Measurements from ENCODE around the gene ITLN1. TPM values are rescaled to one million over a fixed set of nuclear protein-coding genes. Genes with fewer than 3 reads are reported as not detected.
A peak's percentile ranks its signal among the peaks of the same experiment; 100 is the strongest.
"Not testable (repeated sequence)": the region's sequence is repeated elsewhere in the genome, so short reads cannot be mapped to it uniquely, and the experiment has no call there.

ITLN1 gene
- total RNA-seq, 1 experiment from 2014 or later, result not detected

GRCh38 chr1:160874935-160875334 lies 10.0 kb downstream of the ITLN1 start:
- DNase-seq (ENCODE audit: unreplicated experiment), result peak; percentile 41
- H3K27me3 Mint-ChIP-seq (ENCODE audit: insufficient read depth, unreplicated experiment), result no peaks in the 10 kb centered on the region
- BruUV-seq (replicated peaks), result no TSS peak
- intact Hi-C loops (cut with micrococcal nuclease), result no loop called here
- no peaks in the 10 kb centered on the region for H3K9me3 Mint-ChIP-seq (ENCODE audit: unreplicated experiment)
- TF ChIP-seq CTCF (IDR thresholded peaks at IDR 0.05; ENCODE audit: unreplicated experiment), result no peak
- no peaks in the 10 kb centered on the region for H3K36me3 Mint-ChIP-seq (ENCODE audit: insufficient read depth, unreplicated experiment)
- no peak overlapping the region for H3K27ac Mint-ChIP-seq (ENCODE audit: low read depth, unreplicated experiment)
- peaks cover 6% of the 10 kb centered on the region for H3K4me1 Mint-ChIP-seq (ENCODE audit: insufficient read depth, unreplicated experiment)
- POLR2A ChIA-PET, result no interaction called here
- CTCF ChIA-PET, result interaction anchor here (1.0 kb wide), 1 partner anchor 48 kb away, joined by 3 read pairs; no protein-coding TSS in a partner anchor
- no peak overlapping the region for H3K4me3 Mint-ChIP-seq (ENCODE audit: unreplicated experiment)

- no TSS peak for BruUV-seq (replicated peaks)
Measured at GRCh38 chr1:160868141-160868540, 16.8 kb downstream of the ITLN1 start.

GRCh38 chr1:160867651-160868050 lies 17.3 kb downstream of the ITLN1 start:
- POLR2A ChIA-PET; H3K27me3 Mint-ChIP-seq (ENCODE audit: insufficient read depth, unreplicated experiment); H3K4me1 Mint-ChIP-seq (ENCODE audit: insufficient read depth, unreplicated experiment); BruUV-seq (replicated peaks); intact Hi-C loops (cut with micrococcal nuclease); H3K4me3 Mint-ChIP-seq (ENCODE audit: unreplicated experiment); H3K27ac Mint-ChIP-seq (ENCODE audit: low read depth, unreplicated experiment); H3K9me3 Mint-ChIP-seq (ENCODE audit: unreplicated experiment); H3K36me3 Mint-ChIP-seq (ENCODE audit: insufficient read depth, unreplicated experiment); DNase-seq (ENCODE audit: unreplicated experiment): not testable (repeated sequence)
- CTCF ChIA-PET, result interaction anchor here (1.2 kb wide), 1 partner anchor 9 kb away, joined by 3 read pairs; no protein-coding TSS in a partner anchor

More at GRCh38 chr1:160868141-160868540, 16.8 kb downstream of the ITLN1 start:
- H3K9me3 Mint-ChIP-seq (ENCODE audit: unreplicated experiment), result no peaks in the 10 kb centered on the region
- H3K36me3 Mint-ChIP-seq (ENCODE audit: insufficient read depth, unreplicated experiment), result no peaks in the 10 kb centered on the region
- H3K4me1 Mint-ChIP-seq (ENCODE audit: insufficient read depth, unreplicated experiment), result peaks cover 4% of the 10 kb centered on the region
- DNase-seq (ENCODE audit: unreplicated experiment), result peak; percentile 29
- TF ChIP-seq CTCF (IDR thresholded peaks at IDR 0.05; ENCODE audit: unreplicated experiment), result no peak
- POLR2A ChIA-PET, result no interaction called here
- intact Hi-C loops (cut with micrococcal nuclease), result no loop called here
- CTCF ChIA-PET, result interaction anchor here (0.7 to 1.2 kb wide), 2 partner anchors 9 to 85 kb away, joined by 3 read pairs; no protein-coding TSS in a partner anchor
- H3K27me3 Mint-ChIP-seq (ENCODE audit: insufficient read depth, unreplicated experiment), result no peaks in the 10 kb centered on the region
- no peak overlapping the region for H3K4me3 Mint-ChIP-seq (ENCODE audit: unreplicated experiment)
- H3K27ac Mint-ChIP-seq (ENCODE audit: low read depth, unreplicated experiment), result no peak overlapping the region

- Mint-ChIP-seq H3K27me3 (ENCODE audit: insufficient read depth, unreplicated experiment) (no peaks in the 10 kb centered on the region), H3K36me3 (ENCODE audit: insufficient read depth, unreplicated experiment) (no peaks in the 10 kb centered on the region), H3K4me3 (ENCODE audit: unreplicated experiment) (no peak overlapping the region), H3K9me3 (ENCODE audit: unreplicated experiment) (no peaks in the 10 kb centered on the region), H3K27ac (ENCODE audit: low read depth, unreplicated experiment) (no peak overlapping the region), H3K4me1 (ENCODE audit: insufficient read depth, unreplicated experiment) (peaks cover 4% of the 10 kb centered on the region)
- intact Hi-C loops (cut with micrococcal nuclease), result no loop called here
- CTCF ChIA-PET, result interaction anchor here (1.0 to 1.5 kb wide), 3 partner anchors 10 to 32 kb away, joined by 3 to 4 read pairs (median 3); no protein-coding TSS in a partner anchor
- POLR2A ChIA-PET, result no interaction called here
- no peak for DNase-seq (ENCODE audit: unreplicated experiment)
- no peak for TF ChIP-seq CTCF (IDR thresholded peaks at IDR 0.05; ENCODE audit: unreplicated experiment)
- BruUV-seq (replicated peaks), result no TSS peak
Measured at GRCh38 chr1:160866695-160867260, 18.2 kb downstream of the ITLN1 start.

Measured in MCF 10A (cell line).